GM12891 (cell line): ENCODE measurements around the gene CCL25.

Source experiments
- PAX5 ChIP-seq: IDR thresholded peaks from 2 replicates; pipeline ENCODE4 v1.6.1; 2011; ENCODE audit warnings: low read length, moderate library complexity, mild to moderate bottlenecking; ENCODE audit not compliant: insufficient read depth, severe bottlenecking
- POLR2A ChIP-seq: IDR thresholded peaks from 2 replicates; pipeline ENCODE4 v1.6.1; 2011; ENCODE audit warnings: low read depth, low read length, control low read depth
- POLR2AphosphoS5 ChIP-seq: IDR thresholded peaks from 2 replicates; pipeline ENCODE4 v1.6.1; 2011; ENCODE audit warnings: low read depth, low read length, control low read depth
- POU2F2 ChIP-seq: IDR thresholded peaks from 2 replicates; pipeline ENCODE4 v1.6.1; 2011; ENCODE audit warnings: low read depth, mild to moderate bottlenecking, control low read depth, low read length, moderate library complexity
- SPI1 ChIP-seq: IDR thresholded peaks from 2 replicates; pipeline ENCODE4 v1.6.1; 2011; ENCODE audit warnings: low read depth, low read length, control low read depth
- TAF1 ChIP-seq: IDR thresholded peaks from 2 replicates; pipeline ENCODE4 v1.6.1; 2011; ENCODE audit warnings: low read depth, low read length, control low read depth

- TF ChIP-seq POLR2A: no peak
- TF ChIP-seq POLR2AphosphoS5: no peak
- TF ChIP-seq TAF1: no peak
- TF ChIP-seq SPI1: no peak
- TF ChIP-seq PAX5: no peak
- TF ChIP-seq POU2F2: no peak
These were observed 21.6 kb upstream of the CCL25 start for GRCh38 chr19:8030960-8031359.
